GM21825 (cell line): ENCODE data around the gene ITPA.
A peak's percentile ranks its signal among the peaks of the same experiment; 100 is the strongest.
"Not testable (repeated sequence)": the region's sequence is repeated elsewhere in the genome, so short reads cannot be mapped to it uniquely, and the experiment has no call there.

ENCODE experiments used
- ATAC-seq: cut with Tn5 transposase; IDR thresholded peaks from one replicate; pipeline ENCODE4 v1.9.1; 2021; ENCODE audit warnings: mild to moderate bottlenecking, moderate library complexity; ENCODE audit not compliant: unreplicated experiment

Gene ITPA

DNA sequence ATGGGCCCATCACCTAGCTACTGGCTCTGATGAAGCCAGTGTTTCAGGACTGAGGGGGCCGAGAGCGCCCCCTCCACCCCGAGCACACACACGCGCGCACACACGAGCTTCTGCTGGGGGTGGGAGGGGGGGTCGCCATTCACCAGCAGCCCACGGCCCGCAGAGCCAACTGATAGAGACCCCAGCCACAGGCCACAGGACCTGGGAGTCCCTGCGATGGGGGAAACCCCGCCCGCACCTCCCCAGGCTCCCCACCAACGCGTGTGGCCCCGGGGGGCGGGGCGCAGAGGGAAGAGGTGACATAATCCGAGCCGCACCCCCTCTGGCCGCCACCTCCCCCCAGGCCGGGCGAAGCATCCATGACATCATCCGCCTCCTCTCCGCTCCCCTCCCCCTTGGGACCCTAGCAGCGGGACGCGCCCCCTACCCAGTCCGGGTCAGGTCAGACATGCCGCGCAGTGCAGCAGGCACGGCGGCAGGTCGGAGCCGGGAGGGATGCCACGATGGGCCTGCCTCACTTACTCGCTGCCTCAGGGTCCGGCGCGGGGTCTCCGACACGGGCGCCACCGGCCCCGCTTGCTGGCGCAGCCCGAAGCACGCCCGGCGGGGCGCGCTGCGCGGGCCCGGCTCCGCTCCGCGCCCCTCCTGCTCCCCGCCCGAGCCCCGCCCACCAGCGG lies 36.2 kb upstream of the ITPA start, which contains the start of gene LZTS3:
Gene LZTS3, minus strand, starts transcription at position 617 of the 677 bp plus-strand sequence. CDS start 6,386 bp downstream, outside the sequence.
- peak; percentile 88 for ATAC-seq

DNA sequence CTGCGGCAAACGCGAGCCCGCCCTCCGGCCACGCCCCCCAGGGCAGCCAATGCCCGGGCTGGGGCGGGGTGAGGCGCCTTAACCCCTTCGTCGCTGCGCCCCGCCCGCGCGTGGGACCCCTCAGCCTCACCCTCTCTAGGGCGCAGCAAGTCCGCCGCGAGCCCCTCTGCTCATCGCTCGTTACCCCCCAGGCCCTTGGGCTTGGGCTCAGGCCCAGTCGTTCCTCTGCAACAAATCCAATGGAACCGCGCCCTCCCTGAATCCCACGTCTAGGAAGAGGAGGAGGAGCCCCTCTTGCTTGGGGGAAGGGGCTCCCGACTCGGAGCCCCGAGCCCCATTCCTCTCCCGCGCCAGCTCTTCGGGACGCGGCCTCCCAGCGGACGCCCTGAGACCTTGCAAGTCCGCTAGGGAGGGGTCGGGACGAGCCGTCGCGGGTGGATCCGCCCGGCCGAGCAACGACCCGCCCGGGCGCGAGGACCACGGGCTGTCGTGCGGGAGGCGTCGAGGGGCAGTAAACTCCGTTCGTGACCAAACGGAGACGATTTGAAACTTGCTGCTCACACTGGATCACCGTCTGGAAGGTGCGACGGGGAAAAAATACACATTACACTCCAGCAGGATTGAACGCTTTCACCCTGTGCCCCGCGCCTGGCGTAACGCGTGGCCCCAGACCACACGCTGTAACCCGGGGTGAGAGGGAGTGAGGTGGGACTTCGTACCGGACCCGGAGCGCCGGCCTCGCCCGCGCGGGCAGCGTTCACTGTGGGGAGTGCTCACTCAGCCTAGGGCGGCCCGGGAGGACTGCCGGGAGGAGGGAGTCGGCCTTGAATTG lies 35.5 kb upstream of the ITPA start:
- ATAC-seq, result peak; percentile 23

DNA sequence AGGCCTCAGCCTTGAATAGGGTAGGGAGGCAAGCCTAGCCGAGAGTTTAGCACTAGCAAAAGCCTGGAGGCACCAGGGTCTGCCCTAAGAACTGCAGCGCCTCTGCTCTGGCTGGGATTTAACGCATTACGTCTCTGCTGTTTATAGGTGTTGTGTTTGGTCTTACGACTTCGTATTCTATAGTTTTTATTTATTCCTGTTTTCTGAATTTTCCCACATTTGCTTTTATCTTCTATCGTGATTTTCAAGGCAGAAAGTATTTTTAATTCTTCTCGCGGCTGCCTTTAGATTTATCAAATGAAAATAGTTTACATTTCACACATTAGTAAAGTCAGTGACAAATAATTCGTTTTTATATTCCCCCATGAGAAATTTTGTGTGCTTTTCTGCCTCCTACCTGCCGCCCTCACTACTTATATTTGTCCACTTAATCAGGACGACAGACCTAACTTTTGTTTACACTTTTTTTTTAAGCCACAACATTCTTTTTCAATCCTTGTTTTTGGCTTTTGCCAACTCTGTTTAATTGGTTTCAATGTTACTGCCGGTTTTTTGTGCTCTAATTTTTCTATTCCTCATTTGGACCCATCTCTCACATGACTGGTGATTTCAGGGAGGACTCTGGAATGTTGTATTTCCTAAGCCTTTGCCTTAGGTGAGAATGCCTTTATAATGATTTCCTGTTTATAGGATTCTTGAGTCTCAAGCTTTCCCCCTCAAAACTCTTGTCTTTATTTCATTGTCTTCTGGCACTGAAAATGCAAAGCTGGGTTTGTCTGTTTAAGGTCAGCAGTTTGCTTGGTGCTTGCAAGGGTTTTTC lies 34.6 kb upstream of the ITPA start:
- no peak for ATAC-seq

DNA sequence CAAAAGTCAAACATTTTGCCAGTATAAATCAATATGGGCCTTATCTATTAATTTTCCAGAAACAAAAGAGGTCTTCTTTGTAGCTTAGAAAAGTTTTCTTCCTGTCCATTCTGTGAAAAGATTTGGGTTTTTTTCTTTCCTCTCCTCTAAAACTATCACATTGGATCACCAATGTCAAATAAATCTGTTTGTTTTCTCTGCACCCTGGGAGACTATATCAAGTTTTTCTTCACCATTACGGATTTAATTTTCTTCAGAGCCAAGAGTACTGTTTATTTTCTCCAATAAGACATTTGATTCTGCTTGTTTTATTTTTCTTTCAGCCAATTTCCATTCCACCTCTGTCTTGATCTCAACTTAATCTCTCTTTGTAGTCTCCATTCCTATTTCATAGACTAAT lies 34.0 kb upstream of the ITPA start:
- ATAC-seq, result no peak

DNA sequence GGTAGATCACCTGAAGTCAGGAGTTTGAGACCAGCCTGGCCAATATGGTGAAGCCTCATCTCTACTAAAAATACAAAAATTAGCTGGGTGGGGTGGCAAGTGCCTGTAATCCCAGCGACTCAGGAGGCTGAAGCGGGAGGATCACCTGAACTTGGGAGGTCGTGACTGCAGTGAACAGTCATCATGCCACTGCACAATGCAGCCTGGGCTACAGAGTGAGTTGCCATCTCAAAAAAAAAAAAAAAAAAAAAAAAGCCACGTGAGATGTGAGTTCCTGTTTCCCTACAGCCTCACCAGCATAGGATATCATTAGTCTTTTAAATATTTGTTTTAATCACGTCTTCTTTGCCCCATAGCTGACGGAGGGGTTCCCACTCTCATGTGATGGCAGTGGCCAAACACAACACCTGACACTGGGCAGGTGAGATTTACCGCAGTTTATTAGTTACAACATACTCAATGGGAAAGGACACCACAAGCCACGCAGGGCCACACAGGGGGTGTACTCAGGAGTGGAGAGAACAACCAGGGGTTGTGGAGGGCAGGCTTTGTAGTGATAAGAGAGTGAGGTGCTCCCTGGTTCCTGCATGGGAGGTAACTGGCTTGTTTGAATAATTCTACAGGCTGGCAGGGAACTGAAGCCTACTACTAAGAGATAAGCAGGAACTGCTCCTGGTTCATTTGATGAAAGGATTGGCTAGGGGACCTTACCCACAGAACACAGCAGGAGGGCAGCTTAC lies 31.4 kb upstream of the ITPA start:
- no peak for ATAC-seq

DNA sequence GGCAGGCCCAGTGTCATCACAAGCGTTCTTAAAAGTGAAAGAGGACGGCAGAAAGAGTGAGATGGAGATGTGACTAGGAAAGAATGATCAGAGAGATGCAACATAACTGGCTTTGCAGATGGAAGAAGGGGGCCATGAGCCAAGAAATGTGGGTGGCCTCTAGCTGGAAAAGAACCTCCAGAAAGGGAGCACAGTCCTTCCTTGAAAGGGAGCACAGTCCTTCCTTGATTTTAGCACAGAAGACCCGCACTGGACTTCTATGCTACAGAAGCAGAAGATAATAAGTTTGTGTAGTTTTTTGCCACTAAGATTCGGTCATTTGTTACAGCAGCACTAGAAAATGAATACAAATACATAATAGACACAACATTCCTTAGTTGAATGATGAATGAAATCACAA lies 29.0 kb upstream of the ITPA start:
- no peak for ATAC-seq

DNA sequence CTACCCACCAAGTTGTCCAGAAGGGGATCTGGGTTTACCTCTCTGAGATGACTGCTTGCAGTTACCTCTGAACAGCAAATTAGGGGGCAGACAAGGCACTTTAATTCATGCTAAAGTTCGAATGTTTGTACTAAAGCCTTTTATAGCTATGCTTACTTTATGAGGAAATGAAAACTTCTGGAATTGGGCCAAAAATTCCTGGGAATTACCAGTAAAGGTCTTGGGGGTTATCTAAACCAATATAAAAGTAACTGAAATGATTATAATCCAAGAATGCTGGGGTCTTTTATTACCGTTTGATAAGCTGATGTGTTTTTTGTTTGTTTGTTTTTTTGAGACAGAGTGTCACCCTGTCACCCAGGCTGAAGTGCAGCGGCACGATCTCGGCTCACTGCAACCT lies 28.0 kb upstream of the ITPA start:
- ATAC-seq, result no peak

DNA sequence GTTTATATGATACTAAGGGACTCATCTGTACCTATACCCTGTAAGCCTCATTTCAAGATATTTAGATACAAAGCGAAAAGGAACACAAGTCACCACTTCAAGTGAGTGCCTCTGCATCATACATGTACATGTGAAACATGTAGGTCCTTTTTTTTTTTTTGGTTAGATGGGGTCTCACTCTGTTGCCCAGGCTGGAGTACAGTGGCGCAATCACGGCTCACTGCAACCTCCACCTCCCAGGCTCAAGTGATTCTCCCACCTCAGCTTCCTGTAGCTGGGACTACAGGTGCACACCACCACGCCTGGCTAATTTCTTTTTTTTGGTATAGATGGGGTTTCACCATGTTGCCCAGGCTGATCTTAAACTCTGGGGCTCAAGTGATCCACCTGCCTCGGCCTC lies 26.9 kb upstream of the ITPA start:
- ATAC-seq, result not testable (repeated sequence)

DNA sequence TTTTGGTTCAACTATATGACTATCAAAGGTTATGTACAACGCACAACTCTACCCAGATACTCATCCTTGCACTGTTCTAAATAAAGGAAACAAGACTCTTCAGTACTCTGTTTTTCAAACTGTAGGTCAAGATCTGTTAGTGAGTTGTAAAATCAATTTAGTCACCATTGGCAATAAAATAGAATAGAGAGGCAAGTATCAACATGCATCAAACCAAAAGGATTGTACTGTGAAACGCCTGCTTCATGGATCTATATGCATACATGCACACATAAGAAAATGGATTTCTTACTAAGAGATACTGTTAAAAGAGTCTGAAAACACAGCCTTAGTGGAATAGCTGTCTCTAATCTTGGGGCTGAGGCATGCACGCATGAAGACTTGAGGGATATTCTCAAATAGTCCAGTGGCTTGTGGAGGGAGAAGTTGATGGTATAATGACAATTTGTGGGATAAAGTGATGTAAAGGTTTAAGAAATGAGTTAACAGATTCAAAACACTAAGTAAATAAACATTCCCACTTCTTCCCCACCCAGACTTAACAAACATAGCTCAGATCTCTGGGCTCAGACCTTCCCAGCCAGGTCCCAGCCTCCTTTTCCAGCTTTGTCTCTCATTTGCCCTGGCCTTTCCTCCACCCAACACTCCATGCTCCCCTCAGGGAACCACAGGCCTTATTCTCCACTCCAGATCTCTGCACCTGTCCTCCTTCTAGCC lies 25.2 kb upstream of the ITPA start:
- no peak for ATAC-seq

DNA sequence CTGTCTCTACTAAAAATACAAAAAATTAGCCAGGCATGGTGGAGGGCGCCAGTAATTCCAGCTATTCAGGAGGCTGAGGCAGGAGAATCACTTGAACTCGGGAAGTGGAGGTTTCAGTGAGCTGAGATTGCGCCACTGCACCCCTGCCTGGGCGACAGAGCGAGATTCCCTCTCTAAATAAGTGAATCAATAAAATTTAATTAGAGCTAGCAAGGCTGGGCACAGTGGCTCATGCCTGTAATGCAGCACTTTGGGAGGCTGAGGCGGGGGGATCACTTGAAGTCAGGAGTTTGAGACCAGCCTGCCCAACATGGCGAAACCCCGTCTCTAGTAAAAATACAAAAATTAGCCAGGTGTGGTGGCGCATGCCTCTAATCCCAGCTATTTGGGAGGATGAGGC lies 21.4 kb upstream of the ITPA start:
- not testable (repeated sequence) for ATAC-seq

DNA sequence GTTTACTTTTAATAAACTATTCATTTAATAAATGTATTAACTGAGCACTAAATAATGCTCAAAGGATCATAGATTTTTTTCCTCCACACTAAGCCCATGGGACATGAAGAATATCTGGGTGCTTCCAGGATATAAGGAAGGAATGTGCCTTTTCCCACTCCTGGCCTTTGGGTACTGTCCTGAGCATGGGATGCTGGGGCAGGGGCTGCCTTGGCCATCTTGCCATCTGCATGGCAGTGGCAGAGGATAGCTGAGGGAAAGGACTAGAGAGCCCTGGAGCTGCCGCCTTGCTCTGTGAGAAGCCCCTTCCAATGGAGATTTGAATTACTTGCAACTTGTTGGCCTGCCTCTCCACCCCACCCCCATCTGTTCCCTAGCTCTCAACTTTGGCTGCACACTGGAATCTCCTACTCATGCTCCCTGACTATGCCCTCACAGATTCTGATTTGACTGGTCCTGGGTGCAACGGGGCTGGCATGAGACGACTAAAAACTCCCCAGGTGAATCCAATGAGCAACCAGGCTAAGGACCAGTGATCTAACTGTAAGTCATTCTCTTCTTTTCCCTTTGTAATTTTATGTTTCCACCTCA lies 20.4 kb upstream of the ITPA start:
- ATAC-seq, result no peak

DNA sequence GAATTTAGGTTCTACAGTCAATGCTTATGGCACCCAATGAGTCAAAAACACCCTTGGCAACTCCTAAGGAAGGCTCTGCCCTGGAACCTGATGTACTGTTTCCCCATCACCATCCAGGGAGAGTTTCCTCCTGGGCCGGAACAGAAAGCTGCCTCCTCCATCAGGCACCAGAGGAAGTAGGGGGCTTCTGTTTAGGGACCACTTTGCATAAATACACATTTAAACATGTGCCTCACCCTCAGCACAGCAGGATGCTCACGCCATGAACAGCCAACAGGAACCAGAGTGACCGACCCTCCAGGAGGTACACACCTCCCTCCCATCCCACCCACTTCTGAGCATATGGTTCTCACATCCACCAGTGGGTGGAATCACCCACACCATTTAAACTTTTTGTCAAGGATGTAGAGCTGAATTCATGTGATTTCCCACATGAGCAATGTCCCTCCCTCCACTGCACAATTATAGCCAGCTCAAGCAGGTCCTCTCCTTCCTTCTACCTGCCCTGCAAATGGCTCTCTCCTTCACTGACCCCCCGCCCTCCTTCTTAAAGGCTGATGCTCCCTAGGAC lies 19.7 kb upstream of the ITPA start:
- ATAC-seq, result no peak

DNA sequence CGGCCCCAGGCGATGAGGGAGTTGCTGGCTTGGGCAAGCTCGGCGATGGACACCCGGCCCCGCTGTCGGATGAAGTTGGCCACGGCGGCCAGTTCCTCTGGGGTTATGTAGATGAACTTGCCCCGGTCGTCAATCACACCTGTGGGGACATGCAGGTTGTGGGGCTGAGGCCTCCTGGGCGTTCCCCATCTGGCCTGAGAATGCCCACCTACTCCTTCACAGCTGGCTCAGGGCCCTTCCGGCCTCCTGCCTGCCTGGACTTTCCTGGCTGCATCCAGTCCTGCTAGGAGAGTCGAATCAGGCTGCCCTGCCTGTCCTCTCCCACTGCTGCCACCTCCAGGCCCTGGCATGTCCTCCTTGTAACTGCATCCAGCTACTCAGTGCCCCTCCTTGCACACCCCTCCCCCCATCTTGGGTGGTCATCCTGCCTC lies 18.6 kb upstream of the ITPA start:
- no peak for ATAC-seq

DNA sequence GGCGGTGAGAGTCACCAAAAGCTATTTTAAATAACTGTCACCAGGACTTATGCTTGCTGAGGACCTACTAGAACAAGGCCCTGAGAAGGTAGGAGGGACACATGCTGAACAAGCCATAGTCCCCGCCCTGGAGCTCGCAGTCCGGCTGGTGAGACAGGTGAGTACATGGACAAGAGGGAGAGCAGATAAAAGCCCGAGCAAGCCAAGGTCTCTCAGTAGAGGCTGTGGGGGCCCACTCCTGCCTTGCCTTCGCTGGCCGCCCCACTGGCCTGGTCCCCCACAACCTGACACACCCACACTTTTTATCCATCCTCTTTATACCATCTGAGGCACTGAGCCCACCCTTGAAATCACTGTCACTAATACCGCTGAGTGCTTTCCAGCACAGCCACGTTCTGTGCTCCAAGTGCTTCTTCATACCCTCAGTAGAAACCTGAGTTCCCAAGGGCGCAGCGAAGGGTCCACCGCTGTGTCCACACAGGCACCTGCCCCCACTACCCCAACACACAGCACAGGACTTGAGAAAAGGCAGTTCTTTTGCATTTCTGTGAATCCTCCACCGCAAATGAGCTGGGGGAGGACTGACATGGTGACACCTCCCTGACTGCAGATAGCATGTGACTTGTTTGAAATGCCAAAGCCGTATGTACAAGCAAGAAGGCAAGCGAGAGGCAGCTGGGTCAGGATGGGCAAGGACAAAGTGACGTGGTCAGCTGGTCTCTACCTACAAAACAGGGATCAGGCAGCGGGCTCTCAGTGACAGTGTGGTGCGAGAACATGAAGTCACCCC lies 16.9 kb upstream of the ITPA start:
- ATAC-seq, result no peak

DNA sequence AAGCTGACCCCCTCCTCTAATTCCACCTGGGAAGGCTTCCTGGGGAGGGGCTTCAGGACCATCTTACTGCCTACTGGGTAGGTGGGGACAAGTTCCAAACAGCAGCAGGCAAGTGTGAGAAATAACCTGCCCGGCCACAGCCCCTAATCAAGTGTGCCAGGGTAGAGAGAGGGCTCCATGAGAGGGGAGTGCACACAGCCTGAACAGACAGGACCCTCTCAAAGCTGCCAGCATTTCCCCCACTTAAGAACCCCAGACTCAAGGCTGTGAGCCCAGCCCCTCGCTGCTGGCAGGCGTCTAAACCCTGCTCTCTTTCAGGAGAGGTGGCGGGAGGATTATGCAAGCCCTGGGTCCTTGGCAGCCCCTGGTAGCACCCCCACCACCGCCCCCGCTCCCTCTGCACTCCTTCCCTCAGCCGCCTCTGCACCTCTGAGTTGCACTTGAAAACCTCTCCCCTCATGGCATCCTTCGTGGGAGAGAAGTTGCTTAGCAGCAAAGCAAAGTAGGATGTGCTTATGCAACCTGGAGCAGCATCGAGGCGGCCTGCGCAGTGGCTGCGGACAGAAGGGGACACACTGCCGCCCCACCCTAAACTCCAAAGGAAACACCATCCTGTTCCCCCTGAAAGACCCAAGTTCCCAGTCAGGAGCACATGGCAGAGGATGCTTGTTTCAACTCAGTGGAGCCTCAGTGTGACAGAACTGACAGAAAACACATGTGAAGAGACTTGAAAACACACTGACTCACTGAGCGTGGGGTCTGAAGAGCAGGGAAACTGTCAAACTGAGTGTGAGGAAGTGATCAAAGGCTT lies 15.3 kb upstream of the ITPA start:
- ATAC-seq, result no peak

DNA sequence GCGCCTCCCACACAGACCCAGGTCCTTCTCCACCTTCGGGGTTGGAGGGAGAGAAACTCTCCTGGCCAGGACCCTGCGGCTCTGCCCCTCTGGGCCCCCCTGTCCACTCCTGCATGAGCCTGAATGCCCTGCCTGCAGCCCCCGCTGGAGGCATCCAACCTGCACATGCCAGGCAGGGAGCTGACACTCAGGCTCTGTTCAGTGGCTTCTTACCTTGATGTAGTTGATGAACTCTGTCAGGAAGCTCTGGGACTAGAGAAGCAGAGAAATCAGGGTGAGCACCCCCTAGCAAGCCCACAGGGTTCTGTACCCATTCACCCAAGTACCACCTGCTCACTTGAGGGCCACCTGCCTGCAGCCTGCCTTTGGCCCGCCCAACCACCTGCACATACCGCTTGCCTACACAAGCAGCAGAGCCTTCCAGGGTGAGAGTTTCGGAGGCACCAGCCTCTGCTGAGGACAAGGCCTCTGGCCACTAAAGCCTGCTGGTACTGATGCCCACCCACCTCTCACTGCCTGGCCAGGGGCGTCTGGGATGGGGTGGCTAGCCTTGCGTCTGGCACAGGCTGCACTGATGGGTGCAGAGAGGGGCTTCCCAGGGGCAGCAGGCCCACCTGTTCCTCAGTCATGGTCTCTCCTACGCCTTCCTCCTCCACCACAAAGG lies 14.5 kb upstream of the ITPA start:
- ATAC-seq, result no peak

DNA sequence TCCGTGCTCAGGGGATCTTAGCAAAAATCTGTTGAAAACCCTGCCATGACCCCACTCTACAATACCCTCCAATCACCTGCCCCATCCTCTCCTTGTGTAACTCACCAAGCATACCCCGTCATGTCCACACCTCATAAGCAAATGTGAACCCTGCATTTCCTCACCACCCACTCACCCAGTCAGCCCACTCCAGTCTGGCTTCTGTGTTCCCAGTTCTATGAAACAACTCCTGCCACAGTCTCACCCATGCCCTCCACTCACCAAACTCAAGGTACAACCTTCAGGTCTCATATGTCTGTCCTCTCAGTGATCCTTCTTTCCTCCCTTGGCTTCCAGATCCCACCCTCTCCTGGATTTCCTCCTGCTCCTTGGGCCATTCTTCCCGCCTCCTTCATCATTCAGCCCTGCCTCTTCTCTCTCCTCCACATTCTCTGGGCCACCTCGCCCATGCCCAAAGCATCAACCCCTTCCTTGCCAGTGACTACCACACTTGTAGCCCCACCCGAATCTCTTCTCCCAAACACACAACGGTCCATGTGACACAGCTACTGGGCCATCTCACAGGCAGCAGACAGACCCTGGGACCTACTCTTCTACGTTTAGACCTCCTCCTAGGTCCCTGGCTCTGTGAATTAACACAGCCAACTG lies 13.6 kb upstream of the ITPA start:
- ATAC-seq, result no peak
